SU-DHL-6 (cell line): Measurements from ENCODE around the gene GNAI1.

ENCODE experiments used
- H2AFZ ChIP-seq: fragments of 200-600 bp; sonication (generic); 2 replicates; pipeline ENCODE4 v1.6.1; 2014; ENCODE audit warnings: low read depth, mild to moderate bottlenecking, moderate library complexity, mixed read lengths, antibody characterized with exemption, low read length; ENCODE audit not compliant: severe bottlenecking
- H3F3A ChIP-seq: fragments of 200-600 bp; shearing (Covaris generic); 2 replicates; pipeline ENCODE4 v1.6.0; 2016; ENCODE audit warnings: antibody characterized with exemption, mild to moderate bottlenecking; ENCODE audit not compliant: insufficient read depth
- H3K27ac ChIP-seq: fragments of 200-600 bp; sonication (generic); 2 replicates; pipeline ENCODE4 v1.5.1; 2016; ENCODE audit warnings: low read depth, mild to moderate bottlenecking, low read length, moderate library complexity, mixed read lengths
- H3K27me3 ChIP-seq: fragments of 200-600 bp; sonication (generic), shearing (Covaris generic); 2 replicates; pipeline ENCODE4 v1.6.0; 2014; ENCODE audit warnings: mild to moderate bottlenecking, low read length
- H3K36me3 ChIP-seq: fragments of 200-600 bp; sonication (generic); 2 replicates; pipeline ENCODE4 v1.6.1; 2014; ENCODE audit warnings: mild to moderate bottlenecking, low read length, mixed read lengths
- H3K4me2 ChIP-seq: fragments of 300-600, 200-600 bp; shearing (Covaris generic), sonication (generic); 2 replicates; pipeline ENCODE4 v1.6.0; 2014; ENCODE audit warnings: low read length, low read depth, mild to moderate bottlenecking; ENCODE audit not compliant: poor library complexity, severe bottlenecking
- H3K4me3 ChIP-seq: fragments of 200-600 bp; sonication (generic); 2 replicates; pipeline ENCODE4 v1.5.1; 2014; ENCODE audit warnings: antibody characterized with exemption, low read length, mild to moderate bottlenecking, mixed read lengths; ENCODE audit not compliant: insufficient read depth, poor library complexity, severe bottlenecking
- H3K79me2 ChIP-seq: fragments of 200-600 bp; sonication (generic); 2 replicates; pipeline ENCODE4 v1.6.1; 2014; ENCODE audit warnings: mild to moderate bottlenecking, low read length, moderate library complexity; ENCODE audit not compliant: insufficient read depth
- H3K9ac ChIP-seq: fragments of 200-600 bp; sonication (generic); 2 replicates; pipeline ENCODE4 v1.7.0; 2014; ENCODE audit warnings: mild to moderate bottlenecking, low read length
- H3K9me2 ChIP-seq: fragments of 200-600 bp; sonication (generic); replicated peaks from 2 replicates; pipeline ENCODE4 v1.6.1; 2014; ENCODE audit warnings: low read length; ENCODE audit not compliant: insufficient read depth
- H3K9me3 ChIP-seq: fragments of 200-600 bp; sonication (generic); 2 replicates; pipeline ENCODE4 v1.6.1; 2014; ENCODE audit warnings: low read length, mixed read lengths; ENCODE audit not compliant: insufficient read depth
- H4K20me1 ChIP-seq: fragments of 200-600 bp; sonication (generic); 2 replicates; pipeline ENCODE4 v1.6.1; 2014; ENCODE audit warnings: low read depth, mild to moderate bottlenecking, antibody characterized with exemption, low read length, moderate library complexity, mixed read lengths
- CTCF ChIP-seq: fragments of 200-600 bp; sonication (generic); IDR thresholded peaks from one replicate; pipeline ENCODE4 v1.5.1; 2017; ENCODE audit warnings: antibody characterized with exemption, mild to moderate bottlenecking, low read length, moderate library complexity; ENCODE audit not compliant: insufficient read depth, poor library complexity, severe bottlenecking
- EZH2phosphoT487 ChIP-seq: fragments of 200-600 bp; sonication (generic), shearing (Covaris generic); conservative IDR thresholded peaks from 2 replicates; pipeline ENCODE4 v1.6.1; 2018; ENCODE audit warnings: mild to moderate bottlenecking, antibody characterized with exemption, low read length, moderate library complexity, mixed read lengths

The GNAI1 gene

GRCh38 chr7:80215734-80216133 is 81.1 kb downstream of the GNAI1 start:
- H2AFZ ChIP-seq: no peak overlapping the region
- no peaks in the 10 kb centered on the region for H3K9me3 ChIP-seq
- no peak overlapping the region for H3K27ac ChIP-seq
- H3K9me2 ChIP-seq: 0 out of 2 replicates have a peak, but pooled peaks cover 3% of the 10 kb centered on the region
- no peak overlapping the region for H3K4me3 ChIP-seq
- H3K36me3 ChIP-seq: no peaks in the 10 kb centered on the region
- H3F3A ChIP-seq: no peaks in the 10 kb centered on the region
- H3K79me2 ChIP-seq: no peaks in the 10 kb centered on the region
- no peaks in the 10 kb centered on the region for H3K27me3 ChIP-seq
- TF ChIP-seq CTCF (no peak), EZH2phosphoT487 (no peak)
- no peak overlapping the region for H3K9ac ChIP-seq
- H3K4me2 ChIP-seq: no peak overlapping the region
- H4K20me1 ChIP-seq: no peaks in the 10 kb centered on the region

- H3K9me2 ChIP-seq: 0 out of 2 replicates have a peak, but pooled peaks cover 3% of the 10 kb centered on the region
- no peaks in the 10 kb centered on the region for H3K79me2 ChIP-seq
- no peak overlapping the region for H2AFZ ChIP-seq
- no peak for TF ChIP-seq EZH2phosphoT487
- TF ChIP-seq CTCF: no peak
- no peaks in the 10 kb centered on the region for H4K20me1 ChIP-seq
- H3K4me3 ChIP-seq: no peak overlapping the region
- H3F3A ChIP-seq: no peaks in the 10 kb centered on the region
- no peak overlapping the region for H3K4me2 ChIP-seq
- no peak overlapping the region for H3K9ac ChIP-seq
- H3K9me3 ChIP-seq: no peaks in the 10 kb centered on the region
- H3K36me3 ChIP-seq: no peaks in the 10 kb centered on the region
- no peaks in the 10 kb centered on the region for H3K27me3 ChIP-seq
- H3K27ac ChIP-seq: no peak overlapping the region
Observed at GRCh38 chr7:80216996-80217842, 82.6 kb downstream of the GNAI1 start.

GRCh38 chr7:80218723-80219122 is 84.1 kb downstream of the GNAI1 start:
- H3K79me2 ChIP-seq: no peaks in the 10 kb centered on the region
- 0 out of 2 replicates have a peak, but pooled peaks cover 3% of the 10 kb centered on the region for H3K9me2 ChIP-seq
- no peaks in the 10 kb centered on the region for H4K20me1 ChIP-seq
- H2AFZ ChIP-seq: no peak overlapping the region
- H3K27ac ChIP-seq: no peak overlapping the region
- H3F3A ChIP-seq: no peaks in the 10 kb centered on the region
- H3K36me3 ChIP-seq: no peaks in the 10 kb centered on the region
- H3K9me3 ChIP-seq: no peaks in the 10 kb centered on the region
- H3K9ac ChIP-seq: no peak overlapping the region
- H3K27me3 ChIP-seq: no peaks in the 10 kb centered on the region
- no peak overlapping the region for H3K4me3 ChIP-seq
- TF ChIP-seq EZH2phosphoT487 (no peak), CTCF (no peak)
- H3K4me2 ChIP-seq: no peak overlapping the region
